ENCODE measurements around the gene PRDX4.
"Not testable (repeated sequence)": the region's sequence is repeated elsewhere in the genome, so short reads cannot be mapped to it uniquely, and the experiment has no call there.

The PRDX4 gene

DNA sequence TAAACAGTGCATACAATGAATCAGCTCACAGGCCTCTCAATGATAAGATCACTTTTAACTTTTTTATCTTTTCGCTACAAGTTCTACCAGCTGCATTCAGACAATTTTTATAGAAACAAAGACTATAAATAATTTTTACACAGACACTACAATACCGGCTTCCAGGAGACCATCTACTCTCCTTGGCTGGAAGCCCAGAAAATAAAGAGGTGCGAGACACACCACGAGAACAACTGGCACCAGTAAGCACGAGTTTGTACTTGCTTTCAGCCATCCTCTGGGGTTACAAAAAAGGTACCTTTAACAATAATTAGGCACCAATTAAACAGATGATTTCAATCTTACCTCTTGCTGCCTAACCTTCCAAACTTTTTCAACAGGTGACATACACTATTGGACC, 11.2 kb upstream of the PRDX4 start:
- Histone ChIP-seq H3K36me3 (no peaks in the 10 kb centered on the region), H3K4me3 (ENCODE audit: low read depth, low read length) (no peak overlapping the region), H3K27me3 (ENCODE audit: insufficient read depth, low read depth, severe bottlenecking) (peaks cover 8% of the 10 kb centered on the region), H3K9me3 (ENCODE audit: severe bottlenecking) (no peaks in the 10 kb centered on the region), H3K27ac (no peak overlapping the region)
- no peak for DNase-seq
- TF ChIP-seq, protein P1, sequence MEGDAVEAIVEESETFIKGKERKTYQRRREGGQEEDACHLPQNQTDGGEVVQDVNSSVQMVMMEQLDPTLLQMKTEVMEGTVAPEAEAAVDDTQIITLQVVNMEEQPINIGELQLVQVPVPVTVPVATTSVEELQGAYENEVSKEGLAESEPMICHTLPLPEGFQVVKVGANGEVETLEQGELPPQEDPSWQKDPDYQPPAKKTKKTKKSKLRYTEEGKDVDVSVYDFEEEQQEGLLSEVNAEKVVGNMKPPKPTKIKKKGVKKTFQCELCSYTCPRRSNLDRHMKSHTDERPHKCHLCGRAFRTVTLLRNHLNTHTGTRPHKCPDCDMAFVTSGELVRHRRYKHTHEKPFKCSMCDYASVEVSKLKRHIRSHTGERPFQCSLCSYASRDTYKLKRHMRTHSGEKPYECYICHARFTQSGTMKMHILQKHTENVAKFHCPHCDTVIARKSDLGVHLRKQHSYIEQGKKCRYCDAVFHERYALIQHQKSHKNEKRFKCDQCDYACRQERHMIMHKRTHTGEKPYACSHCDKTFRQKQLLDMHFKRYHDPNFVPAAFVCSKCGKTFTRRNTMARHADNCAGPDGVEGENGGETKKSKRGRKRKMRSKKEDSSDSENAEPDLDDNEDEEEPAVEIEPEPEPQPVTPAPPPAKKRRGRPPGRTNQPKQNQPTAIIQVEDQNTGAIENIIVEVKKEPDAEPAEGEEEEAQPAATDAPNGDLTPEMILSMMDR (IDR thresholded peaks at IDR 0.05; ENCODE audit: low read depth, low read length): no peak

DNA sequence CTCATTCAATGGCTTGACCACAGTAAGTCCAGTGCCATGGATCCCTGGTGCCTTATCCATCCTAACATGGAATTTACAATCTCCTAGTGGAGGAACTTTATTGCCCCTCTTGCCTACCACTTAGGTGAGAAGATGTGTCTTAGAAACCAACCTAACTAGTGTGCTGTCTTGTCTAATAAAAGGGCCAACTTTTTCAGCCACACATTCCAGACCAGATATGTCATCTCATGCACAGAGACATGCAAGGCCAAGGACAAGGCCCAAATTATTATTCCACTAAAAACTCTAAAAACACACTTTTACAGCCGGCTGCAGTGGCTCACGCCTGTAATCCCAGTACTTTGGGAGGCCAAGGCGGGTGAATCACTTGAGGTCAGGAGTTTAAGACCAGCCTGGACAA, 10.6 kb upstream of the PRDX4 start:
- no peaks in the 10 kb centered on the region for H3K36me3 ChIP-seq
- peaks cover 6% of the 10 kb centered on the region for H3K27me3 ChIP-seq (ENCODE audit: insufficient read depth, low read depth, severe bottlenecking)
- no peaks in the 10 kb centered on the region for H3K9me3 ChIP-seq (ENCODE audit: severe bottlenecking)
- no peak overlapping the region for H3K27ac ChIP-seq
- TF ChIP-seq, protein P1 (IDR thresholded peaks at IDR 0.05; ENCODE audit: low read depth, low read length): no peak
- H3K4me3 ChIP-seq (ENCODE audit: low read depth, low read length): no peak overlapping the region
- no peak for DNase-seq

DNA sequence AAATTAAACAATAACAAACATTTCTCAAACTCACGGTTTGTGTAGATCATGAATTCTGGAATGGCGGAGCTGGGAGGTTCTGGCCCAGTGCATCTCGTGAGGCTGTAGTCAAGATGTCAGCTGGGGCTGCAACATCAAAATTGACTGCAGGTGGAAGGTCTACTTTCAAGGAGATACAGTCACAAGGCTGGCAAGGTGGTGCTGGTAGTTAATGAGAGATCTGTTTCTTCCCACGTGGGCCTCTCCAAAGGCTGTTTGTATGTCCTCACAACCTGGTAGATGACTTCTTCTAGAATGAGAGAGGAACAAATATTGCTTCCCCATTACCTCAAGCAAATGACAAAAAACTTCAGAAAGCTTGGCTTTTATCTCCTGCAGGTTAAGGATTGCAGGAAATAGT, 8.0 kb upstream of the PRDX4 start:
- no peak for DNase-seq
- Histone ChIP-seq H3K27me3 (ENCODE audit: insufficient read depth, low read depth, severe bottlenecking) (peaks cover 4% of the 10 kb centered on the region), H3K9me3 (ENCODE audit: severe bottlenecking) (no peaks in the 10 kb centered on the region), H3K4me3 (ENCODE audit: low read depth, low read length) (no peak overlapping the region), H3K27ac (no peak overlapping the region), H3K36me3 (no peaks in the 10 kb centered on the region)
- TF ChIP-seq, protein P1 (IDR thresholded peaks at IDR 0.05; ENCODE audit: low read depth, low read length): no peak

DNA sequence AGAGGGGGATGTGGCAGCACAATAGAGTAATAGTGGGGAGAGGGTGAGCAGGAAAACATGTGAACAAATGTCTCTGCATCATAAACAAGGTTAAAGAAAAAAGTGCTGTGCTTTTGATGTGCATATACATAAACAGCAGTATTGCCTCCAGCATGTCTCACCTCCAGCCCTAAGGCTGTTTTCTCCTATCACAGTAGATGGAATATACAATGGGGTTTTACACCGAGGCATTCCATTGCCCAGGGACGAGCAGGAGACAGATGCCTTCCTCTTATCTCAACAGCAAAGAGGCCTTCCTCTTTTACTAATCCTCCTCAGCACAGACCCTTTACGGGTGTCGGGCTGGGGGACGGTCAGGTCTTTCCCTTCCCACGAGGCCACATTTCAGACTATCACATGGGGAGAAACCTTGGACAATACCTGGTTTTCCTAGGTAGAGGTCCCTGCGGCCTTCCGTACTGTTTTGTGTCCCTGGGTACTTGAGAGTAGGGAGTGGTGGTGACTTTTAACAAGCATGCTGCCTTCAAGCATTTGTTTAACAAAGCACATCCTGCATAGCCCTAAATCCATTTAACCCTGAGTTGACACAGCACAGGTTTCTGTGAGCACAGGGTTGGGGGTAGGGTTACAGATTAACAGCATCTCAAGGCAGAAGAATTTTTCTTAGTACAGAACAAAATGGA, 7.1 kb upstream of the PRDX4 start:
- H3K27ac ChIP-seq; H3K9me3 ChIP-seq (ENCODE audit: severe bottlenecking); H3K36me3 ChIP-seq; H3K27me3 ChIP-seq (ENCODE audit: insufficient read depth, low read depth, severe bottlenecking); H3K4me3 ChIP-seq (ENCODE audit: low read depth, low read length); DNase-seq: not testable (repeated sequence)

DNA sequence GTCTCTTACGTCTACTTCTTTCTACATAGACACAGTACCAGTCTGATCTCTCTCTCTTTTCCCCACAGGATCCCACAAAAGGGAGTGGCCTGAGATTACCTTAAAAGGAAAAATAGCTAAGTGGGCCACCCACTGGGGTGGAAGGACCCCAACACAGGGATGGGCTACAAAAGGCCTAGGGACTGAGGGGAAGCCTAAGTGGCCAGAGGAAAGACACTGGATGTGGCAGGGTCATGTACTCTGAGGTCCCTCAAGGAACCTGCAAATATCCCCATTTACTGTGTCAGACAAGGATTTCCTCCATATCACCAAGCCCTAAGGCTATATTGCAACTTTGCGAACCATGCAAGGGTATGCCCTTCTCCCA, 6.5 kb upstream of the PRDX4 start:
- no peaks in the 10 kb centered on the region for H3K36me3 ChIP-seq
- H3K9me3 ChIP-seq (ENCODE audit: severe bottlenecking): no peaks in the 10 kb centered on the region
- no peak overlapping the region for H3K27ac ChIP-seq
- DNase-seq: no peak
- peaks cover 4% of the 10 kb centered on the region for H3K27me3 ChIP-seq (ENCODE audit: insufficient read depth, low read depth, severe bottlenecking)
- H3K4me3 ChIP-seq (ENCODE audit: low read depth, low read length): no peak overlapping the region
- TF ChIP-seq, protein P1 (IDR thresholded peaks at IDR 0.05; ENCODE audit: low read depth, low read length): no peak

DNA sequence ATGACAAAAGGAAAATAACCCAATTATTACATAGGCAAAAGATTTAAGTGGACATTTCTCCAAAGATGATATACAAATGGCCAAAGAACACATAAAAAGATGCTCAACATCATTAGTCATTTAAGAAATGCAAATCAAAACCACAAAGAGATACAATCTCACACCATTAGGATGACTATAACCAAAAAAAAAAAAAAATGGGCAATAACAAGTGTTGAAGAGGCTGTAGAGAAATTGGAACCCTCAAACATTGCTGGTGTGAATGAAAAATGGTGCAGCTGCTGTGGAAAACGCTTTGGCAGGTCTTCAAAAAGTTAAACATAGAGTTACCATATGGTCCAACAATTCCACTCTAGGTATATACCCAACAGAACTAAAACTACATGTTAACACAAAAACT, 5.6 kb upstream of the PRDX4 start:
- peaks cover 5% of the 10 kb centered on the region for H3K27me3 ChIP-seq (ENCODE audit: insufficient read depth, low read depth, severe bottlenecking)
- no peak for DNase-seq

More for the DNA sequence above, 5.6 kb upstream of the PRDX4 start:
- Histone ChIP-seq H3K4me3 (ENCODE audit: low read depth, low read length) (no peak overlapping the region), H3K9me3 (ENCODE audit: severe bottlenecking) (no peaks in the 10 kb centered on the region), H3K36me3 (no peaks in the 10 kb centered on the region), H3K27ac (no peak overlapping the region)
- TF ChIP-seq, protein P1 (IDR thresholded peaks at IDR 0.05; ENCODE audit: low read depth, low read length): no peak

Data from WERI-Rb-1 (cell line).